ENCODE data around the gene KNTC1.
"Not testable (repeated sequence)": the region's sequence is repeated elsewhere in the genome, so short reads cannot be mapped to it uniquely, and the experiment has no call there.

The KNTC1 gene

GRCh38 chr12:122486805-122487426 lies 40.1 kb upstream of the KNTC1 start:
- H3K4me1 ChIP-seq (ENCODE audit: control insufficient read depth in 1 of 2, insufficient read depth in 1 of 2, low read depth in 1 of 2, low read length in 1 of 2), result no peaks in the 10 kb centered on the region
- H3K27me3 ChIP-seq, result no peaks in the 10 kb centered on the region
- TF ChIP-seq, protein P1, sequence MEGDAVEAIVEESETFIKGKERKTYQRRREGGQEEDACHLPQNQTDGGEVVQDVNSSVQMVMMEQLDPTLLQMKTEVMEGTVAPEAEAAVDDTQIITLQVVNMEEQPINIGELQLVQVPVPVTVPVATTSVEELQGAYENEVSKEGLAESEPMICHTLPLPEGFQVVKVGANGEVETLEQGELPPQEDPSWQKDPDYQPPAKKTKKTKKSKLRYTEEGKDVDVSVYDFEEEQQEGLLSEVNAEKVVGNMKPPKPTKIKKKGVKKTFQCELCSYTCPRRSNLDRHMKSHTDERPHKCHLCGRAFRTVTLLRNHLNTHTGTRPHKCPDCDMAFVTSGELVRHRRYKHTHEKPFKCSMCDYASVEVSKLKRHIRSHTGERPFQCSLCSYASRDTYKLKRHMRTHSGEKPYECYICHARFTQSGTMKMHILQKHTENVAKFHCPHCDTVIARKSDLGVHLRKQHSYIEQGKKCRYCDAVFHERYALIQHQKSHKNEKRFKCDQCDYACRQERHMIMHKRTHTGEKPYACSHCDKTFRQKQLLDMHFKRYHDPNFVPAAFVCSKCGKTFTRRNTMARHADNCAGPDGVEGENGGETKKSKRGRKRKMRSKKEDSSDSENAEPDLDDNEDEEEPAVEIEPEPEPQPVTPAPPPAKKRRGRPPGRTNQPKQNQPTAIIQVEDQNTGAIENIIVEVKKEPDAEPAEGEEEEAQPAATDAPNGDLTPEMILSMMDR (IDR thresholded peaks at IDR 0.05), result no peak
- no peak overlapping the region for H3K4me3 ChIP-seq (ENCODE audit: low read depth in 1 of 2, low read length in 1 of 2)
- H3K27ac ChIP-seq, result no peak overlapping the region
- H3K36me3 ChIP-seq, result peaks cover 82% of the 10 kb centered on the region
- H3K9me3 ChIP-seq, result no peaks in the 10 kb centered on the region

GRCh38 chr12:122487807-122488206 lies 39.2 kb upstream of the KNTC1 start:
- H3K9me3 ChIP-seq; H3K4me1 ChIP-seq (ENCODE audit: control insufficient read depth in 1 of 2, insufficient read depth in 1 of 2, low read depth in 1 of 2, low read length in 1 of 2); H3K27me3 ChIP-seq; H3K27ac ChIP-seq; H3K4me3 ChIP-seq (ENCODE audit: low read depth in 1 of 2, low read length in 1 of 2): not testable (repeated sequence)
- H3K36me3 ChIP-seq, result peaks cover 79% of the 10 kb centered on the region

GRCh38 chr12:122489038-122489437 lies 38.0 kb upstream of the KNTC1 start:
- TF ChIP-seq, protein P1 (IDR thresholded peaks at IDR 0.05), result no peak
- Histone ChIP-seq H3K9me3 (no peaks in the 10 kb centered on the region), H3K27me3 (no peaks in the 10 kb centered on the region), H3K27ac (no peak overlapping the region), H3K4me1 (ENCODE audit: control insufficient read depth in 1 of 2, insufficient read depth in 1 of 2, low read depth in 1 of 2, low read length in 1 of 2) (no peaks in the 10 kb centered on the region), H3K36me3 (peaks cover 70% of the 10 kb centered on the region), H3K4me3 (ENCODE audit: low read depth in 1 of 2, low read length in 1 of 2) (no peak overlapping the region)

DNA sequence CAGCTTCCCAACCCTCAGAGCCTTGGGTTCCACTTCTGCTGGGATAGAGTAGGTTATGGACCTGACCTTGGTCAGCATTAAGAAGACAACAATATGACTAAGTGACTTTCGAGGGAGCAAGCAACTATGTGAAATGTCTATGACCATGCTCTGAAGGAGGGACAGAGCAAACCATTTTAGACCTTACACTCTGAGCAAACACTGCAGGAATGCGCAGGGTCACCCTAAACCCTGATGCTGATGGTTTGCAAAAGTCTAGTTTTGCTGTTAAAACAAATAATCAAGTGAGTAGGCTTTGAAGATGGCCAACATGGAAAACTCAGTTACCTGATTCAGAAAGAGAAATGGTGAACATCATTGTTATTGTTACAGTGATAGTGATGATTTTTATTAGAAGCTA lies 35.1 kb upstream of the KNTC1 start:
- Histone ChIP-seq H3K9me3 (no peaks in the 10 kb centered on the region), H3K4me3 (ENCODE audit: low read depth in 1 of 2, low read length in 1 of 2) (no peak overlapping the region), H3K4me1 (ENCODE audit: control insufficient read depth in 1 of 2, insufficient read depth in 1 of 2, low read depth in 1 of 2, low read length in 1 of 2) (no peaks in the 10 kb centered on the region), H3K27me3 (no peaks in the 10 kb centered on the region), H3K27ac (no peak overlapping the region), H3K36me3 (peaks cover 49% of the 10 kb centered on the region)
- TF ChIP-seq, protein P1 (IDR thresholded peaks at IDR 0.05), result no peak

GRCh38 chr12:122493222-122493621 lies 33.8 kb upstream of the KNTC1 start:
- H3K9me3 ChIP-seq; H3K27me3 ChIP-seq; H3K4me3 ChIP-seq (ENCODE audit: low read depth in 1 of 2, low read length in 1 of 2); H3K4me1 ChIP-seq (ENCODE audit: control insufficient read depth in 1 of 2, insufficient read depth in 1 of 2, low read depth in 1 of 2, low read length in 1 of 2): not testable (repeated sequence)
- peaks cover 36% of the 10 kb centered on the region for H3K36me3 ChIP-seq
- H3K27ac ChIP-seq, result peak overlapping the region; percentile 41

DNA sequence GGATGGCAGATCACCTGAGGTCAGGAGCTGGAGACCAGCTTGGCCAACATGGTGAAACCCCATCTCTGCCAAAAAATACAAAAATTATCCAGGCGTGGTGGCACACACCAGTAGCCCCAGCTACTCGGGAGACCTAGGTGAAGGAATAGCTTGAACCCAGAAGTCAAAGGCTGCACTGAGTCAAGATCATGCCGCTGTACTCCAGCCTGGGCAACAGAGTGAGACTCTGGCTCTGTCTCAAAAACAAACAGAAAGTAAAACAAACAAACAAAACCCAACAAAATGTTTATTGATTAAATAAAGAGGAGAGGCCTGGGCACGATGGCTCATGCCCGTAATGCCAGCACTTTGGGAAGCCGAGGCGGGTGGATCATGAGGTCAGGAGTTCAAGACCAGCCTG lies 31.8 kb upstream of the KNTC1 start:
- TF ChIP-seq, protein P1 (IDR thresholded peaks at IDR 0.05), result no peak
- Histone ChIP-seq H3K4me1 (ENCODE audit: control insufficient read depth in 1 of 2, insufficient read depth in 1 of 2, low read depth in 1 of 2, low read length in 1 of 2) (peaks cover 11 to 15% of the 10 kb centered on the region in 2 experiments), H3K27ac (no peak overlapping the region), H3K36me3 (peaks cover 18% of the 10 kb centered on the region), H3K9me3 (no peaks in the 10 kb centered on the region), H3K4me3 (ENCODE audit: low read depth in 1 of 2, low read length in 1 of 2) (no peak overlapping the region), H3K27me3 (no peaks in the 10 kb centered on the region)

Data from neutrophil (primary cell).